VCaP (cell line): ENCODE results near the gene TLCD3B.

ENCODE experiments used
- H3K27ac ChIP-seq: fragments of 450-650 bp; 2 replicates; pipeline ENCODE4 v1.5.1; 2017
- TF ChIP-seq, protein P1 (sequence below): fragments of 450-650 bp; conservative IDR thresholded peaks from 2 replicates; pipeline ENCODE4 v1.5.1; 2017; ENCODE audit warnings: mild to moderate bottlenecking, moderate library complexity

Gene TLCD3B

DNA sequence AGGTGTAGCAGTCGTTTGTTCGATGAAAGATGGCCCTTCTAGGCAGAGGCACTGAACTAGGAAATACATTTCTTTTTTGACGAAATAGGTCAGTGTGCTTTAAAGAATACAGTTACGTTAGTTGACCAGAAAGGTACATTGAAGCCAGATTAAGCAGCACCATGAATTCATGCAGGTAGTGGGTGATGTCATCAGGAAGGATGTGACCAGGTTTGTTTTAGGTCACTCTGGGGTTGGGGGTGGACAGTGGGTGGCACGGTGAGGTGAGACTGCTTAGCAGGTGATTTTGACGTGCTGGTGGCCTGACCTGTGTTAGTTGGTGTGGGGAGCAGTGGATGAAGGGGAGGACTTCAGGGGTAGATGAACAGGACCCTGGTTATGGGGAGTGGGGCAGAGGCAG, 31.5 kb downstream of the TLCD3B start:
- TF ChIP-seq, protein P1, sequence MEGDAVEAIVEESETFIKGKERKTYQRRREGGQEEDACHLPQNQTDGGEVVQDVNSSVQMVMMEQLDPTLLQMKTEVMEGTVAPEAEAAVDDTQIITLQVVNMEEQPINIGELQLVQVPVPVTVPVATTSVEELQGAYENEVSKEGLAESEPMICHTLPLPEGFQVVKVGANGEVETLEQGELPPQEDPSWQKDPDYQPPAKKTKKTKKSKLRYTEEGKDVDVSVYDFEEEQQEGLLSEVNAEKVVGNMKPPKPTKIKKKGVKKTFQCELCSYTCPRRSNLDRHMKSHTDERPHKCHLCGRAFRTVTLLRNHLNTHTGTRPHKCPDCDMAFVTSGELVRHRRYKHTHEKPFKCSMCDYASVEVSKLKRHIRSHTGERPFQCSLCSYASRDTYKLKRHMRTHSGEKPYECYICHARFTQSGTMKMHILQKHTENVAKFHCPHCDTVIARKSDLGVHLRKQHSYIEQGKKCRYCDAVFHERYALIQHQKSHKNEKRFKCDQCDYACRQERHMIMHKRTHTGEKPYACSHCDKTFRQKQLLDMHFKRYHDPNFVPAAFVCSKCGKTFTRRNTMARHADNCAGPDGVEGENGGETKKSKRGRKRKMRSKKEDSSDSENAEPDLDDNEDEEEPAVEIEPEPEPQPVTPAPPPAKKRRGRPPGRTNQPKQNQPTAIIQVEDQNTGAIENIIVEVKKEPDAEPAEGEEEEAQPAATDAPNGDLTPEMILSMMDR, result no peak
- H3K27ac ChIP-seq, result no peak overlapping the region

DNA sequence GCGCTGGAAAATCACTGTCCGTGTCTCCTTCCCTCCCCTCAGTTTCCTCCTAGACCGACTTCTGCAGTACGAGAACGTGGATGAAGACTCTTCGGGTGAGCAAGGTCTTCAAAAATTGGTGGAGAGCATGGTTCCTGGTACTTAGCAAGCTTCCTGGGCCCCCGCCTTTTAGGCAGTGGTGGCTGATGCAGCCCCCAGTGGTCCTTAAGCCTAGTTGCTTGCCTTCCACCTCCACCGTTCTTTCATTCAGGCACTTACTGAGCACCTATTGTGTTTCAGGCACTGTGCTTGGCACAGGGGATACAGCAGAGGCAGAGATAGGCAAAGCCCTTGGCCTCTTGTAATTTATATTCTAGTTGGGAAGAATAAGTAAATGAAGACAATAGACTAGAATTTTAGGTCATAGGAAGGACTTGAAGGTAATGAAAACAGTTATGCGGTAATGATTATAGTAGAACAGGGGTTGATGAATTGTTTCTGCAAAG, 34.3 kb downstream of the TLCD3B start:
- H3K27ac ChIP-seq, result peak overlapping the region; percentile 90; the same call in 1 of the 2 replicates
- TF ChIP-seq, protein P1, result no peak

DNA sequence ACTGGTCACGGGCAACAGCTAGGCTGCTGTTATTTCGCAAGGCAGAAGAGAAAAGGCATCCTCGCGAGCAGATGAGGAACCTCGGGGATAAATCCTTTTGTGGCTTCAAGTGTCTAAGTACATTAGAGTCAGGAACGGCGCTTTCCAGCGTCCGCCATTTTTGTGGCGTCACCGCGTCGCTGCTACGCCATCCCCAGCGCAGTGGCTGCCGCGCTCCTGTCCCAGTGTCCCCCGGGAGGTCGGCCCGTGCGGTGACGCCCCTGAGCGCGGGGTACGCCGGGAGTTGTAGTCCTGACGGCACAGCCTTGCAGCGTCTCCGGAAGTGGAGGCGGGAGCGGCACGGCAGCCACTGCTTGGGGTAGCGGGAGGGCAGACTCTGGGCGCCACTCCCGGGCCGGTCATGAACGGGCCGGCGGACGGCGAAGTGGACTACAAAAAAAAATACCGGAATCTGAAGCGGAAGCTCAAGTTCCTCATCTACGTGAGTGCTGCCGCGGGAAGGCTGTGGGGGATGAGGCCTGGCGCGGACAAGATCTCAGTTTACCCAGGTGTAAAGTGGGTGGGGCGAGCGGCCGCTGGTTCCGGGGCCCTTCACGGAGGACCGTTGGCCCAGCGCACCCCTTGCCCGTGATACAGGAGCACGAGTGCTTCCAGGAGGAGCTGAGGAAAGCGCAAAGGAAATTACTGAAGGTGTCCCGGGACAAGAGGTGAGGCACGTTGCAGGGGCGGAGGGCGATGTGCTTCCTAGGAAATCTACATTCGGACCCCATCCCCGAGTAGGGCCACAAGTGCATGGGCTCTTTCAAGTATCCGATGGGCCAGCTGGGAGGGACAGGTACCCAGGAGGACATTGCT, 34.9 kb downstream of the TLCD3B start, which contains the start of gene INO80E:
INO80E (plus strand) TSS at position 331 of the 855 bp plus-strand sequence; CDS start at position 401, 70 bp downstream.
- peak within 1 kb of the TSS; percentile 90 for H3K27ac ChIP-seq
- TF ChIP-seq, protein P1, result no peak

DNA sequence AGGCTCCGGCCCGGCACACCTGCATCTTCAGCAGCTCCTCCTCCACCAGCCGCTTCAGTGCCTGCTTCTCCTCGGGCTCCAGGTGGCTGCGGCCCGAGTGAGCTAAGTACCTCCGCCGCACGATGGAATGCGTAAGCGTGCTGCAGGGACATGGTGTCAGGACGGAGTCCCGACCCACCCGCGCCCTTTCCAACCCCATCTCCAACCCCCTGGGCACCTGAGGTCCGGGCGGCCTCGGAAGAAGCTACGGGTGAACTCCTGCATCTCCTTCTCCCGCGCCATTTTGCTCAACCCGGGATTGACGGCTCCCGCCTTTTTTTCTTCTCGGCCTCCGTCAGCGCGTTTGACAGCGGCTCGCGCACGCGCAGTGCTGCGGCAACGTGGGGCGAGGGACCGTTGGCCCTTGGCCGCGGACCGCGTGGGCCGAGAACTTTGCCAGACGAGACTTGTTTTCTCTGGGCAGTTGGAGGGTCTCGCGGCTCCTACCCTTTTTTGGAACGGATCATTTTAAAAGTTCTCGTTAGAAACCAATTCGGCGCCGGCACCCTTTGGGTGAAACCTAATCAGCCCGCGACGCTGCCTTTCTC, 35.7 kb downstream of the TLCD3B start, which contains the start of gene HIRIP3:
HIRIP3 (minus strand) TSS at position 294 of the 587 bp plus-strand sequence; CDS start at position 282, 12 bp downstream.
- peak within 1 kb of the TSS; percentile 90 for H3K27ac ChIP-seq
- TF ChIP-seq, protein P1, result no peak

DNA sequence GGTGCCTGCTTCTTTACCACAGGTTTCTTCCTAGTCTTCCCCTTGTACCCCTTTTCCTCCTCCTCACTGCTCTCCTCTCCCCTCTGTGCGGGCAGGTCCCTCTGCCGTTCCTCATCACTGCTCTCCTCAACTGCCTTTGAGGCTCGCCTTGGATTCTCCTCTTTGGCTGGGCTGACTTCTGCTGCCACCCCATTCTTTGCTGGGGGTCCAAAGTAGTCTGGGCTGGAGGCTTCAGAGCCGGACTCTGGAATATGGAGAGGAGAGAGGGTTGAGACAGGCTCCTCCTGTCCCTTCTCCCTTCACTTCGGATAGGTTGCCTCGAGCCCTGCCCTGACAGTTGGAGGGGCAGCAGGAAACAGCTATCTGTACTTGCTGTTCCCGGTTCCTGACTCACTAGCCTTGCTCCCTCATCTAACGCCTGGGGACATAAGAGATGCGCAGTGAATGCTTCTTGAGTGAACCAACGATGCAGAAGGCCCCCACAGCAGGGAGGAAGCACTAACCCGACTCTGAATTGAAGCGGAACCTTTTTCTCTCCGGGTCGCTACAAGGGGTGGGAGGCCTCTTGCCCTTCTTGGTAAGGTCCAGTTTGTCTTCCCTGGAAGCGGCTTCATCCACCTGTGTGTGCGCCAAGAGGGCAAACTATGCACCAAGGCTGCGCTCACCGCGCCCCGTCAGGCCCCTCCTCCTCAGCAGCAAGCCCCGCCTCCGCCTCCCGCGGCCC, 36.3 kb downstream of the TLCD3B start:
- H3K27ac ChIP-seq, result peak overlapping the region; percentile 90
- TF ChIP-seq, protein P1, result no peak

DNA sequence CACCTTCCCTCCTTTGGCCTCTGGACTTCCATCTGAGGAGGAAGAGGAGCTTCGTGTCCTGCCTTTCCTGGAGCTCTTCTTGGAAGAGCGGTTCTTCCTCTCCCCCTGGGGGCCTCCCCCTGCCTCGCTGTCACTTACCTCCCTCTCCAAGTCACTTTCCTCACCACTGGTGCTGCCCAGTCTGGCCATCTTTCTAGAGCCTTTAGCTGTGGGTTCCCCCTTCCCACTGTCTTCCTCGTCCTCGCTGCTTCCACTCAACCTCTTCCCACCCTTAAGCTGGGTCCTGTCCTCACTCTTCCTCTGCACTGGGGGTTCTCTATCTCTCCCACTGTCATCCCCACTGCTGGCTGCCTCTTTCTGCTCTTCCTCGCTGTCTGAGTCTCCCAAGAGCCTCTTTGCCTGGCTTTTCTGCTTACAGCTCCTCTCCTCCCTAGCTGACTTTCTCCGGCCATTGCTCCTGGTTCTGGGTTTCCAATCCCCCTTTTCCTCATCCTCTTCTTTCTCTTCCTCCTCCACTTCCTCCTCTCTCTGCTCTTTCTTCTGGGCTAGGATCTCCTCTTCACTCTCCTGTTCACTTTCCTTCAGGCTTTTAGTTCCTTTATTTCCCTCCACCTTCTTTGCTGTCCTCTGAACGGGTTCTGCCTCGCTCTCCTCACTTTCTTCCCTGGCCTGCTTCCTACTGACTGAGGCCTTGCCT, 37.0 kb downstream of the TLCD3B start:
- peak overlapping the region; percentile 90 for H3K27ac ChIP-seq

More for the DNA sequence above, 37.0 kb downstream of the TLCD3B start:
- TF ChIP-seq, protein P1, result no peak
